ENCODE measurements around the gene PNPO.

- TF ChIP-seq CTCF (IDR thresholded peaks at IDR 0.05; ENCODE audit: low read length) (peak; percentile 85), EZH2 (IDR thresholded peaks at IDR 0.05; ENCODE audit: borderline replicate concordance, low read length) (no peak)
Measured at GRCh38 chr17:47949197-47949759, 7.9 kb downstream of the PNPO start.

All from OCI-LY1 (cell line).